Muscle of leg (tissue), 11 donors: ENCODE measurements around the gene CLEC7A. TPM values are rescaled to one million over a fixed set of nuclear protein-coding genes. Genes with fewer than 3 reads are reported as not detected.

Experiments
- DNase-seq: peaks from one replicate; pipeline ENCODE4 v3.0.0; 2013
- H3K27ac ChIP-seq: one replicate; pipeline ENCODE4 v1.5.1; 2013; ENCODE audit warnings: mild to moderate bottlenecking, low read length, control low read depth
- H3K27me3 ChIP-seq: one replicate; pipeline ENCODE4 v1.6.1; 2013; ENCODE audit warnings: low read length; ENCODE audit not compliant: control insufficient read depth, insufficient read depth
- H3K36me3 ChIP-seq: one replicate; pipeline ENCODE4 v1.6.1; 2013; ENCODE audit warnings: low read length; ENCODE audit not compliant: control insufficient read depth, insufficient read depth
- H3K4me1 ChIP-seq: one replicate; pipeline ENCODE4 v1.6.1; 2013; ENCODE audit warnings: low read length; ENCODE audit not compliant: control insufficient read depth, insufficient read depth
- H3K4me3 ChIP-seq: one replicate; pipeline ENCODE4 v1.5.1; 2013; ENCODE audit warnings: low read length, control low read depth
- H3K9me3 ChIP-seq: replicated peaks from 2 replicates; pipeline ENCODE4 v1.6.1; 2013; ENCODE audit warnings: low read depth, low read length; ENCODE audit not compliant: control insufficient read depth
- WGBS: methylation state at CpG from one replicate; pipeline ENCODE4 v1.1.5; 2013; ENCODE audit warnings: missing lambda C conversion rate; ENCODE audit not compliant: insufficient coverage; 5-methylcytosine and 5-hydroxymethylcytosine counted together
- polyA plus RNA-seq, 8 donors: library from polyadenylated mRNA; unstranded; fragments of 120-200 nt; gene quantifications; one replicate each; pipeline versions ENCODE4 v1.2.1 to v1.2.3, GENCODE V29; 2013; ENCODE audit warnings: inconsistent platforms in 1 of 8, low replicate concordance in 1 of 8; ENCODE audit not compliant: insufficient read length in 8 of 8, insufficient read depth in 1 of 8
- total RNA-seq: library from RNA; stranded (reverse); fragments of 120-200 nt; gene quantifications from one replicate; pipeline ENCODE4 v1.2.4, GENCODE V29; 2013

CLEC7A gene
- total and polyA plus RNA-seq, 9 donors = 0.71 to 2.2 (median 1.2) TPM

- no peak overlapping the region for H3K27ac ChIP-seq
- H3K27me3 ChIP-seq = no peaks in the 10 kb centered on the region
- no peaks in the 10 kb centered on the region for H3K36me3 ChIP-seq
- DNase-seq = no peak
- no CpG with 5 or more reads among the region's 1 CpG for WGBS
- no peak overlapping the region for H3K4me3 ChIP-seq
- H3K9me3 ChIP-seq = no peaks in the 10 kb centered on the region
- H3K4me1 ChIP-seq = no peaks in the 10 kb centered on the region
Measured at GRCh38 chr12:10165421-10165820, 35.4 kb upstream of the CLEC7A start.

GRCh38 chr12:10163084-10163483 is 33.1 kb upstream of the CLEC7A start:
- WGBS = 79% methylated on average over 2 of the region's 3 CpGs
- H3K9me3 ChIP-seq = no peaks in the 10 kb centered on the region
- no peaks in the 10 kb centered on the region for H3K4me1 ChIP-seq

GRCh38 chr12:10160617-10161385 is 30.8 kb upstream of the CLEC7A start:
- H3K9me3 ChIP-seq = no peaks in the 10 kb centered on the region
- peak; percentile 35 for DNase-seq
- H3K4me1 ChIP-seq = no peaks in the 10 kb centered on the region
- no peak overlapping the region for H3K27ac ChIP-seq
- 40% methylated on average over 1 of the region's 7 CpGs for WGBS
- no peak overlapping the region for H3K4me3 ChIP-seq
- H3K27me3 ChIP-seq = no peaks in the 10 kb centered on the region
- H3K36me3 ChIP-seq = no peaks in the 10 kb centered on the region

More at GRCh38 chr12:10163084-10163483, 33.1 kb upstream of the CLEC7A start:
- no peaks in the 10 kb centered on the region for H3K36me3 ChIP-seq
- H3K27ac ChIP-seq = no peak overlapping the region
- no peak for DNase-seq
- H3K27me3 ChIP-seq = no peaks in the 10 kb centered on the region
- H3K4me3 ChIP-seq = no peak overlapping the region

GRCh38 chr12:10159280-10159679 is 29.3 kb upstream of the CLEC7A start:
- H3K27ac ChIP-seq = no peak overlapping the region
- no peak for DNase-seq
- no peak overlapping the region for H3K4me3 ChIP-seq
- H3K4me1 ChIP-seq = no peaks in the 10 kb centered on the region
- H3K27me3 ChIP-seq = no peaks in the 10 kb centered on the region
- H3K9me3 ChIP-seq = no peaks in the 10 kb centered on the region
- no CpG with 5 or more reads among the region's 3 CpGs for WGBS
- H3K36me3 ChIP-seq = no peaks in the 10 kb centered on the region

- H3K27ac ChIP-seq = no peak overlapping the region
- peaks cover 4% of the 10 kb centered on the region for H3K27me3 ChIP-seq
- WGBS = no CpG with 5 or more reads among the region's 2 CpGs
- H3K9me3 ChIP-seq = no peaks in the 10 kb centered on the region
- no peak overlapping the region for H3K4me3 ChIP-seq
- peaks cover 7% of the 10 kb centered on the region for H3K4me1 ChIP-seq
- H3K36me3 ChIP-seq = no peaks in the 10 kb centered on the region
- DNase-seq = no peak
Measured at GRCh38 chr12:10158406-10158805, 28.4 kb upstream of the CLEC7A start.

GRCh38 chr12:10155966-10156365 is 26.0 kb upstream of the CLEC7A start:
- Histone ChIP-seq H3K9me3 (no peaks in the 10 kb centered on the region), H3K27me3 (peaks cover 4% of the 10 kb centered on the region), H3K27ac (no peak overlapping the region), H3K4me1 (peaks cover 7% of the 10 kb centered on the region), H3K36me3 (no peaks in the 10 kb centered on the region), H3K4me3 (no peak overlapping the region)
- no peak for DNase-seq
- no CpG with 5 or more reads among the region's 3 CpGs for WGBS

- Histone ChIP-seq H3K27me3 (peaks cover 4% of the 10 kb centered on the region), H3K4me1 (peaks cover 7% of the 10 kb centered on the region), H3K4me3 (peak overlapping the region; percentile 69), H3K9me3 (no peaks in the 10 kb centered on the region), H3K36me3 (no peaks in the 10 kb centered on the region), H3K27ac (peak overlapping the region; percentile 82)
- 67% methylated on average over 1 of the region's 6 CpGs for WGBS
- no peak for DNase-seq
Measured at GRCh38 chr12:10154145-10154496, 24.1 kb upstream of the CLEC7A start.

- no peaks in the 10 kb centered on the region for H3K9me3 ChIP-seq
- WGBS = under 1% methylated on average over 36 of the region's 46 CpGs
- no peaks in the 10 kb centered on the region for H3K36me3 ChIP-seq
- peak; percentile 83 for DNase-seq
- H3K4me1 ChIP-seq = peaks cover 7% of the 10 kb centered on the region
- H3K4me3 ChIP-seq = peak overlapping the region; percentile 69
- peaks cover 4% of the 10 kb centered on the region for H3K27me3 ChIP-seq
- H3K27ac ChIP-seq = peak overlapping the region; percentile 82
Measured at GRCh38 chr12:10153271-10154144, 23.5 kb upstream of the CLEC7A start.

- Histone ChIP-seq H3K4me3 (no peak overlapping the region), H3K27ac (no peak overlapping the region), H3K27me3 (peaks cover 4% of the 10 kb centered on the region), H3K36me3 (no peaks in the 10 kb centered on the region), H3K9me3 (no peaks in the 10 kb centered on the region), H3K4me1 (peaks cover 7% of the 10 kb centered on the region)
- no CpG with 5 or more reads among the region's 2 CpGs for WGBS
- DNase-seq = no peak
Measured at GRCh38 chr12:10151621-10152020, 21.6 kb upstream of the CLEC7A start.

- Histone ChIP-seq H3K27ac (no peak overlapping the region), H3K4me3 (no peak overlapping the region), H3K9me3 (no peaks in the 10 kb centered on the region), H3K4me1 (no peaks in the 10 kb centered on the region), H3K27me3 (no peaks in the 10 kb centered on the region), H3K36me3 (no peaks in the 10 kb centered on the region)
- no CpG with 5 or more reads among the region's 5 CpGs for WGBS
- DNase-seq = no peak
Measured at GRCh38 chr12:10147714-10148403, 17.9 kb upstream of the CLEC7A start.
